Esophagus (tissue), 2 donors: ENCODE measurements around the gene DHRS4L2. TPM values are rescaled to one million over a fixed set of nuclear protein-coding genes. Genes with fewer than 3 reads are reported as not detected.
"Not testable (repeated sequence)": the region's sequence is repeated elsewhere in the genome, so short reads cannot be mapped to it uniquely, and the experiment has no call there.

Experiments
- H3K27ac ChIP-seq, 2 donors: one replicate each; pipeline ENCODE4 v1.5.1; 2013; ENCODE audit warnings: low read depth in 2 of 2, mild to moderate bottlenecking in 2 of 2, inconsistent platforms in 1 of 2, low read length in 1 of 2, moderate library complexity in 1 of 2
- H3K27me3 ChIP-seq, 2 donors: one replicate each; pipeline ENCODE4 v1.6.1; 2013; ENCODE audit warnings: low read length in 2 of 2, control low read depth in 1 of 2, mild to moderate bottlenecking in 1 of 2; ENCODE audit not compliant: insufficient read depth in 2 of 2, control insufficient read depth in 1 of 2
- H3K36me3 ChIP-seq, 2 donors: one replicate each; pipeline ENCODE4 v1.6.1; 2013; ENCODE audit warnings: low read length in 1 of 2; ENCODE audit not compliant: control insufficient read depth in 2 of 2, insufficient read depth in 2 of 2
- H3K4me1 ChIP-seq, 2 donors: one replicate each; pipeline ENCODE4 v1.6.1; 2013; ENCODE audit warnings: low read length in 1 of 2; ENCODE audit not compliant: control insufficient read depth in 2 of 2, insufficient read depth in 2 of 2
- H3K4me3 ChIP-seq, 2 donors: one replicate each; pipeline ENCODE4 v1.5.1; 2013; ENCODE audit warnings: low read length in 2 of 2, mild to moderate bottlenecking in 2 of 2, low read depth in 1 of 2, moderate library complexity in 1 of 2
- H3K9me3 ChIP-seq, 2 donors: one replicate each; pipeline ENCODE4 v1.6.1; 2013; ENCODE audit warnings: mild to moderate bottlenecking in 2 of 2, low read depth in 1 of 2, low read length in 1 of 2, moderate library complexity in 1 of 2; ENCODE audit not compliant: control insufficient read depth in 2 of 2, insufficient read depth in 1 of 2
- WGBS, 2 donors: extraction: QIAGEN DNeasy Blood & Tissue Kit; methylation state at CpG; one replicate each; pipeline ENCODE4 v1.1.7; 2013; 5-methylcytosine and 5-hydroxymethylcytosine counted together
- polyA plus RNA-seq, 2 donors: library from polyadenylated mRNA; stranded (reverse); fragments of 200-250 nt; gene quantifications; one replicate each; pipeline ENCODE4 v1.2.3, GENCODE V29; 2013
- donor health status: healthy with polysubstance abuse.
- donor health status: Bipolar disorder and iron deficiency.

Gene DHRS4L2
- polyA plus RNA-seq, 2 donors = 32.9 to 43.5 TPM

DNA sequence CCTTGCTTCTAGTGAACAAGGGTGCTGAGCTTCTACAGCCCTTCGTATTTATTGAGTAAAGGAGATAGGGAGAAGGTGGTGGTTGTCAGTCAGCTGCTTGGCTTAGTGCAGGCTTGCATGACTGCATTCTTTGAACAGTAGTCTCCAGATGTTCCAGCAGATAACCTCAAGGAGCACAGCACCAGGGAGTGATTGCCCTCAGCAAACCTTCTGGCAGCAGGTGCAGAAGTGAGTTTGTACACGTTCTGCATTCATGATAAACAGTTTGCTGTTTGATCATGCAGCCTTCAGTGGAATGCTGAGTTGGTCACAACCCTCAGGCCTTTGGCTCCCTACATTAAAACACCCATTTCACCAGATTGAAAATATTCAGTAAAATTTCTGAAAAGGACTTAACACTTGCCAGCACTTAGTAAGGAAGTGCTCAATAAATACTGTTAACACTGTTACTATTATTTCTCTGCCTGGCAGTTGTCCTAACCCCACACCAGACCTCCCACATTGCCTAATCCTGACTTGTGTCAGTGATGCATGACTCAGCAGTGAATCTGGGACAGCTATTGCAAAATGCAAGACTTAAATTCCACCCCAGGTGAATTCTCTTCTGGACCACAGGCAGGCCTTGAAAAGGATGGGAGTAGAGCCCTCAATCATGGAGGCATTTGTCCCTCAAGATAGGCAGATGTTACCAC is 44.1 kb downstream of the DHRS4L2 start:
- WGBS, 2 donors = 59 to 70% methylated on average over 2 of the region's 2 CpGs
- peak overlapping the region in 1 of 2 donors; percentile 30 for H3K27ac ChIP-seq
- H3K9me3 ChIP-seq = no peaks in the 10 kb centered on the region
- H3K4me3 ChIP-seq = no peak overlapping the region
- no peaks in the 10 kb centered on the region for H3K36me3 ChIP-seq
- H3K4me1 ChIP-seq = peaks cover 0 to 6% of the 10 kb centered on the region in 2 donors
- no peaks in the 10 kb centered on the region for H3K27me3 ChIP-seq

DNA sequence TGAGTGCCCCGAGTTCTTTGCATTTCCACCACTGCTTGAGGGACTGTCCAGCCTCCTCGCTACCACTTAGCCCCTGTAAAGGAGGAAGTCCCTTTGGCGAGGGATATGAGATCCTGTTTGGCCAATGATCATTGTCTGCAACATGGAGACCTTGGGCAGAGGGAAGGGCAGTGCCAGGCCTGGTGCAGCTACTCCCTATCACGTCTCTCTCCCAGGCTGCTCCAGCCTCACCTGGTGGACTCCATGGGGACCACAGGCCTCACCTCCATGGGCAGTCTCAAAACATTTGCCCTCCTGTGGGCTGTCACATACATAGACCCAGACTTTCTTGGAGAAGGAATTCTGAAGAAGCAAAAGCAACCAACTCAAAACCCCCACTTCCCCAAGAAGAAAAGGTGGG is 47.0 kb downstream of the DHRS4L2 start:
- H3K9me3 ChIP-seq, H3K27me3 ChIP-seq, H3K4me1 ChIP-seq, H3K36me3 ChIP-seq: not testable (repeated sequence)
- 36 to 47% methylated on average over 3 of the region's 4 CpGs for WGBS, 2 donors
- Histone ChIP-seq H3K27ac (peak overlapping the region; percentile 85 to 95), H3K4me3 (peak overlapping the region; percentile 49 to 56)

- Histone ChIP-seq H3K4me3 (peak overlapping the region; percentile 49 to 56), H3K36me3 (no peaks in the 10 kb centered on the region), H3K4me1 (peaks cover 0 to 6% of the 10 kb centered on the region in 2 donors), H3K27me3 (no peaks in the 10 kb centered on the region), H3K9me3 (no peaks in the 10 kb centered on the region), H3K27ac (peak overlapping the region; percentile 85 to 95)
- WGBS, 2 donors = 1% methylated on average over 40 to 50 of the region's 50 CpGs
These were observed 47.6 kb downstream of the DHRS4L2 start for GRCh38 chr14:24036169-24036962.

GRCh38 chr14:24036963-24037657 is 48.4 kb downstream of the DHRS4L2 start:
- not testable (repeated sequence) for H3K27me3 ChIP-seq, H3K4me1 ChIP-seq, H3K9me3 ChIP-seq, H3K36me3 ChIP-seq
- H3K4me3 ChIP-seq = peak overlapping the region; percentile 49 to 56
- H3K27ac ChIP-seq = peak overlapping the region; percentile 68 to 85
- WGBS, 2 donors = 34 to 40% methylated on average over 10 of the region's 10 CpGs

GRCh38 chr14:24037658-24038037 is 48.9 kb downstream of the DHRS4L2 start:
- H3K4me1 ChIP-seq = peaks cover 0 to 9% of the 10 kb centered on the region in 2 donors
- WGBS, 2 donors = 76 to 79% methylated on average over 14 of the region's 14 CpGs
- H3K4me3 ChIP-seq = no peak overlapping the region
- no peaks in the 10 kb centered on the region for H3K27me3 ChIP-seq
- no peaks in the 10 kb centered on the region for H3K36me3 ChIP-seq
- no peak overlapping the region for H3K27ac ChIP-seq
- no peaks in the 10 kb centered on the region for H3K9me3 ChIP-seq

- H3K36me3 ChIP-seq = no peaks in the 10 kb centered on the region
- H3K4me3 ChIP-seq = no peak overlapping the region
- H3K27ac ChIP-seq = no peak overlapping the region
- WGBS, 2 donors = 84 to 94% methylated on average over 2 of the region's 2 CpGs
- H3K27me3 ChIP-seq = no peaks in the 10 kb centered on the region
- peaks cover 0 to 11% of the 10 kb centered on the region in 2 donors for H3K4me1 ChIP-seq
- no peaks in the 10 kb centered on the region for H3K9me3 ChIP-seq
These were observed 50.0 kb downstream of the DHRS4L2 start for GRCh38 chr14:24038686-24039085.

DNA sequence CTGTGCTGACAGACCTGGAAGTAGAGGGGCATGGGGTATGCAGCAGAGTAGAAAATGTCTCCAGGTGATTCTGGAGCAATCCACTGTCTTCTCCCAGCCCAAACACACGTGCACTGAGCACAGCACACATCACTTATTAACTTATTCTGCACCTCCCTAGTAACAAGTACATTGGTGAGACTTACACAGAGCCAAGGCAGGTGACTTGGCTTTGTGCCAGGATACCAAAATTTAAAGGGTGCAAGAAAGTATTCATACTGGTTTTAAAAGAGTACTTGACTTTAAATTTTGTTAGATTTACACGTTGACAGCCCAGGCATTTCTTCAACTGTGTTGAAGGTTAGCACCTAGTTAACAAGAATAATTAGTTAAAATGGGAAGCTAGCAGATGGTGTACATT is 52.0 kb downstream of the DHRS4L2 start:
- no peaks in the 10 kb centered on the region for H3K27me3 ChIP-seq
- H3K9me3 ChIP-seq = no peaks in the 10 kb centered on the region
- H3K4me1 ChIP-seq = peaks cover 0 to 10% of the 10 kb centered on the region in 2 donors
- no peaks in the 10 kb centered on the region for H3K36me3 ChIP-seq
- no peak overlapping the region for H3K4me3 ChIP-seq
- no peak overlapping the region for H3K27ac ChIP-seq
- 48 to 49% methylated on average over 2 of the region's 2 CpGs for WGBS, 2 donors

- Histone ChIP-seq H3K9me3 (no peaks in the 10 kb centered on the region), H3K4me3 (no peak overlapping the region), H3K27me3 (no peaks in the 10 kb centered on the region), H3K4me1 (peaks cover 0 to 6% of the 10 kb centered on the region in 2 donors), H3K27ac (no peak overlapping the region), H3K36me3 (no peaks in the 10 kb centered on the region)
- 26 to 37% methylated on average over 5 of the region's 5 CpGs for WGBS, 2 donors
These were observed 54.0 kb downstream of the DHRS4L2 start for GRCh38 chr14:24042746-24043145.

GRCh38 chr14:24049002-24049401 is 60.3 kb downstream of the DHRS4L2 start:
- H3K9me3 ChIP-seq, H3K27ac ChIP-seq, H3K4me3 ChIP-seq, H3K36me3 ChIP-seq, H3K27me3 ChIP-seq: not testable (repeated sequence)
- peaks cover 3 to 12% of the 10 kb centered on the region in 2 donors for H3K4me1 ChIP-seq
- 79 to 86% methylated on average over 2 of the region's 2 CpGs for WGBS, 2 donors
